Peyer's patch (tissue), 4 donors: ENCODE results near the gene NDUFV3. TPM values are rescaled to one million over a fixed set of nuclear protein-coding genes. Genes with fewer than 3 reads are reported as not detected.
"Not testable (repeated sequence)": the region's sequence is repeated elsewhere in the genome, so short reads cannot be mapped to it uniquely, and the experiment has no call there.

Experiments used
- DNase-seq, 3 donors: peaks; one replicate each; pipeline ENCODE4 v3.0.0-alpha.2; 2017 to 2019
- H3K27ac ChIP-seq, 4 donors: fragments of 200-600 bp; sonication (generic); one replicate each; pipeline ENCODE4 v1.5.1; 2016 to 2019
- H3K27me3 ChIP-seq, 2 donors: fragments of 200-600 bp; sonication (generic); one replicate each; pipeline ENCODE4 v1.5.1; 2019
- H3K36me3 ChIP-seq, 3 donors: fragments of 200-600 bp; sonication (generic); one replicate each; pipeline ENCODE4 v1.5.1; 2016 to 2019
- H3K4me1 ChIP-seq, 4 donors: fragments of 200-600 bp; sonication (generic); one replicate each; pipeline ENCODE4 v1.5.1; 2016 to 2019
- H3K4me3 ChIP-seq, 4 donors: fragments of 200-600 bp; sonication (generic); 1 replicate in 3 of 4; 2 replicates in 1 of 4; pipeline ENCODE4 v1.5.1; 2016 to 2019; ENCODE audit warnings: mild to moderate bottlenecking in 1 of 4
- H3K9me3 ChIP-seq, 4 donors: fragments of 200-600 bp; sonication (generic); one replicate each; pipeline ENCODE4 v1.5.1; 2016 to 2019; ENCODE audit warnings: mild to moderate bottlenecking in 1 of 4
- POLR2A ChIP-seq, 2 donors: fragments of 450-650 bp; IDR thresholded peaks; one replicate each; pipeline ENCODE4 v1.5.1; 2017; ENCODE audit warnings: antibody characterized with exemption in 2 of 2, mild to moderate bottlenecking in 2 of 2, moderate library complexity in 2 of 2
- total RNA-seq, 4 donors: library from RNA; depleted of rRNA; stranded (reverse); fragments of >200 nt; gene quantifications; one replicate each; pipeline ENCODE4 v1.1.0, GENCODE V29; 2016
- TF ChIP-seq, protein P1 (sequence below), 6 experiments: fragments of 450-650 bp in 4 of 6; fragments of 200-600 bp in 2 of 6; sonication (generic) in 1 of 6; IDR thresholded peaks; one replicate each; pipeline ENCODE4 v1.5.1; 2017 to 2019; ENCODE audit warnings: antibody characterized with exemption in 6 of 6, mild to moderate bottlenecking in 3 of 6, moderate library complexity in 1 of 6

The NDUFV3 gene
- total RNA-seq, 4 donors from 2014 or later = 32.9 to 73.4 (median 54.9) TPM

DNA sequence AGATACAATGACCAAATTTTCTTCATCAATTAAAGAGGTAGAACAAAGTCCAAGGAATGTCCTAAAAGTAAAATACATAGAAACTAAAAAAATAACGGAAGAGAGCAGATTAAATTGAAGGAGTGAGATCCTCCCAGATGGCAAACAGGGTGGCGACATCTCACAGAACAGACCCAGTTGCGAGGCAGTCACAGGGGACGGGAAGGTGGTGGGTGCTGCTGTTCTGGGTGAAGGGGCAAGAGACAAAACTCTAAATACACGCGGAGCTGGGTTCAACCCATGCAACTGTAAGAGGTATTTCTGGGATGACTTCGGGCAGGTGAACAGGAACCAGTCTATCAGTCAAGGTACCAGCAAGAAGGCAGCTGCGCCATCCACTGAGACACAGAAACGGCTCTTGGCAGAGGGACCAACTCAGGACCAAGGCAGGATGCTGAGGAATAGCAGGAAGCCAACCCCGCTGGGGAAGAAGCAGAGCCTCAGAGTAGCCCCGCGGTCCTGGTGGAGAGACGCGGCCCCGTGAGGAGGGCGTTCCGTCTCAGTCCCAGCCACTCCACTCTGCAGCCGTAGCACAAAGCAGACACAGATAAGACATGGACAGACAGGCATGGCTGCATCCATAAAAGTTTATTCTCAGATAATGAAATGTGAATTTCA, 45.9 kb upstream of the NDUFV3 start:
- DNase-seq = peak in 2 of 3 donors; percentile 22 to 36
- TF ChIP-seq, protein P1, sequence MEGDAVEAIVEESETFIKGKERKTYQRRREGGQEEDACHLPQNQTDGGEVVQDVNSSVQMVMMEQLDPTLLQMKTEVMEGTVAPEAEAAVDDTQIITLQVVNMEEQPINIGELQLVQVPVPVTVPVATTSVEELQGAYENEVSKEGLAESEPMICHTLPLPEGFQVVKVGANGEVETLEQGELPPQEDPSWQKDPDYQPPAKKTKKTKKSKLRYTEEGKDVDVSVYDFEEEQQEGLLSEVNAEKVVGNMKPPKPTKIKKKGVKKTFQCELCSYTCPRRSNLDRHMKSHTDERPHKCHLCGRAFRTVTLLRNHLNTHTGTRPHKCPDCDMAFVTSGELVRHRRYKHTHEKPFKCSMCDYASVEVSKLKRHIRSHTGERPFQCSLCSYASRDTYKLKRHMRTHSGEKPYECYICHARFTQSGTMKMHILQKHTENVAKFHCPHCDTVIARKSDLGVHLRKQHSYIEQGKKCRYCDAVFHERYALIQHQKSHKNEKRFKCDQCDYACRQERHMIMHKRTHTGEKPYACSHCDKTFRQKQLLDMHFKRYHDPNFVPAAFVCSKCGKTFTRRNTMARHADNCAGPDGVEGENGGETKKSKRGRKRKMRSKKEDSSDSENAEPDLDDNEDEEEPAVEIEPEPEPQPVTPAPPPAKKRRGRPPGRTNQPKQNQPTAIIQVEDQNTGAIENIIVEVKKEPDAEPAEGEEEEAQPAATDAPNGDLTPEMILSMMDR (IDR thresholded peaks at IDR 0.05) = no peak
- no peak for TF ChIP-seq POLR2A (IDR thresholded peaks at IDR 0.05)
- peaks cover 0 to 76% (median 0%) of the 10 kb centered on the region in 3 donors for H3K36me3 ChIP-seq
- H3K27me3 ChIP-seq = no peaks in the 10 kb centered on the region
- H3K4me3 ChIP-seq = no peak overlapping the region
- H3K4me1 ChIP-seq = no peaks in the 10 kb centered on the region
- H3K27ac ChIP-seq = no peak overlapping the region
- no peaks in the 10 kb centered on the region for H3K9me3 ChIP-seq

DNA sequence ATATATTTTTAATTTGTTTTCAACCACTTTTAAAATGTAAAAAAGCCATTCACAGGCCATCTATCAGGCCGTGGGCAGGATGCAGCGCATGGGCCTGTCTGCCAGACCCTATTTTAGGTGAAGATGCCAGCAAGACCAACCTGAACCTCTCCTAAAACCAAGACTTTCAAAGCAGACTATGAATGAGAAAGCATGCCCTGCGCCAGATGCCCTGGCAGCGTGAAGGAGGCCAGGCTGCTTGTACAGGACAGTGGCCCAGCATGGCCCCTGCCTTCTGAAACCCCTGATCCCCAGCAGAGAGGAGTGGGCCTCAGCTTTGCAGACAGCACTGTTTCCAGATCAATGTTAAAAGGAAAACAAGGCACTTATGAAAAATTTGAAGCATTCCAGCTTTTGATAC, 45.4 kb upstream of the NDUFV3 start:
- Histone ChIP-seq H3K27ac (no peak overlapping the region), H3K27me3 (no peaks in the 10 kb centered on the region), H3K4me3 (no peak overlapping the region), H3K4me1 (no peaks in the 10 kb centered on the region), H3K9me3 (no peaks in the 10 kb centered on the region), H3K36me3 (peaks cover 0 to 76% (median 0%) of the 10 kb centered on the region in 3 donors)
- no peak for TF ChIP-seq POLR2A (IDR thresholded peaks at IDR 0.05)
- TF ChIP-seq, protein P1 (IDR thresholded peaks at IDR 0.05) = no peak
- peak in 2 of 3 donors; percentile 4 to 14 for DNase-seq

DNA sequence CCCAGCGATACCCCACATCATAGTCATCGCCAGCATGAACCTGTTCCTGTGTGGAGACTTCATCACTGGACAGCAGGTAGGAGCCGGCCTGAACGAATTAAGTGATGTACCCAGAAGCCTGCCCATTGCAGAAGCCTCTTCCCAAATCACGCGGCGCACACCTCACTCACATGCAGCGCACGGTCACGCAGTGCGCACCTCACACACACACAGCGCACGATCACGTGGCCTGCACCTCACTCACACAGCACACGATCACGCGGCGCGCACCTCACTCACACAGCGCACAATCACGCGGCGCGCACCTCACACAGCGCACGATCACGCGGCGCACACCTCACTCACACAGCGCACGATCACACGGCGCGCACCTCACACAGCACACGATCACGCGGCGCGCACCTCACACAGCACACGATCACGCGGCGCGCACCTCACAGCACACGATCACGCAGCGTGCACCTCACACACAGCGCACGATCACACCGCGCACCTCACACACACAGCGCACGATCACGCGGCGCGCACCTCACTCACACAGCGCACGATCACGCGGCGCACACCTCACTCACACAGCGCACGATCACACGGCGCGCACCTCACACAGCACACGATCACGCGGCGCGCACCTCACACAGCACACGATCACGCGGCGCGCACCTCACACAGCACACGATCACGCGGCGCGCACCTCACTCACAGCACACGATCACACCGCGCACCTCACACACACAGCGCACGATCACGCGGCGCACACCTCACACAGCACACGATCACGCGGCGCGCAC, 44.8 kb upstream of the NDUFV3 start:
- peaks cover 0 to 78% (median 0%) of the 10 kb centered on the region in 3 donors for H3K36me3 ChIP-seq
- not testable (repeated sequence) for H3K27me3 ChIP-seq, H3K9me3 ChIP-seq, H3K4me1 ChIP-seq, H3K4me3 ChIP-seq, H3K27ac ChIP-seq
- peak in 1 of 3 donors; percentile 14 for DNase-seq

DNA sequence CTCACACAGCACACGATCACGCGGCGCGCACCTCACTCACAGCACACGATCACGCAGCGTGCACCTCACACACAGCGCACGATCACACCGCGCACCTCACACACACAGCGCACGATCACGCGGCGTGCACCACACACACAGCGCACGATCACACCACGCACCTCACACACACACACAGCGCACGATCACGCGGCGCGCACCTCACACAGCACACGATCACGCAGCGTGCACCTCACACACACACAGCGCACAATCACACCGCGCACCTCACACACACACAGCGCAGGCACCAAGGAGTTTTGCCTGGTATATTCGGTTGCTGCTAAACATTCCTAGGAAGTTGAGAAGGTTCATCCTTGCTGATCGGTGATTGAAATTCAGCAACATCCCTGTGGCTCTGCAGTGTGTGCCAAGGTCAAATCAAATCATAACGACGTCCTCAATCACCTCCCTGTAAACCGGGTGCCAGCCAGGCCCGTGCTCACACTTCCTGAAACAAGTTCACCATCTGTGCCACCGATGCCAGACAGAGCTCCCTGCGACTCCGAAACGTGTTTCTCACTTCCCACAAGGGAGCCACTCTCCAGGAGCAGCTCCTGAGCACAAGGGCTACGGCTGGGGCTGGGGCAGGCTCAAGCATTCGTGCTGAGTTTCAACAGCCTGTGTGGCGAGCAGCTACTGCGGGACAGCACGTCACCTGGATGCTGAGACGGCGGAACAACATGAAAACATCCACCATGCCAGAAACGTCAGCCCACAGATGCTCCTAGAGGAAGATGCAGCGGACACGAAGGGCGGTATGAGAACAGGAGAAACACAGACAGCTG, 44.0 kb upstream of the NDUFV3 start:
- no peak for TF ChIP-seq POLR2A (IDR thresholded peaks at IDR 0.05)
- TF ChIP-seq, protein P1 (IDR thresholded peaks at IDR 0.05) = no peak
- Histone ChIP-seq H3K27ac (no peak overlapping the region), H3K4me1 (no peaks in the 10 kb centered on the region), H3K4me3 (no peak overlapping the region), H3K36me3 (peaks cover 0 to 86% (median 0%) of the 10 kb centered on the region in 3 donors), H3K9me3 (no peaks in the 10 kb centered on the region), H3K27me3 (no peaks in the 10 kb centered on the region)
- DNase-seq = peak in 1 of 3 donors; percentile 12

DNA sequence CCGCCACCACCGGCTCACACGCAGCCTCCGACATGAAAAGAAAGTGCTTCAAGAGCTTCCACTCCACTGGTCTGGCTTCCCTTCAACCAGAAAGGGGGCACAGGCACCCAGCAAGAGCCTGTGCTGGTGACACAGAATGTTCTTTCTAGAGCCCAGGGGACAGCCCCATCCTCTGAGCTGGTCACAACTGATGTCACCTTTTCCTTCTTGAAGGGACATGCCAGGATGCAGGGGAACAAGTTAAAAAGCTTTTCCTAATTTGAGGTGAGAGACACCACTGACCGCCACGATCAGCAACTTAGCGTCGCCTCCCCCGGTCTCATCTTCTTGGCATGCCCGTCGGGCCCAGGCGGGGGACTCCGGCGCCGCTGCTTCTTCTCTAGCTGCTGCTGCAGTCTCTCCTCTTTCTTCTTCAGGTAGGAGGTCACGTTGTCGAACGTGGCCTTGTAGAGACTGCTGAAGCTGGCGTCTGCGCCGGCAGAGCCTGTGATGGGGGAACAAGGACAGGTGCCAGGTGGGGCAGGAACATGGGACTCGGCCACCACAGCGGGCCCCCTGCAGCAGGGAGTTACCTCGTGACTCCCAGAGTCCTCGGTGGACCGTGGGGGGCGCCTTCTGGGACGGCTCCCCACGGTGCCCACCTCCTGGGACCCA, 43.2 kb upstream of the NDUFV3 start:
- TF ChIP-seq POLR2A (IDR thresholded peaks at IDR 0.05) = no peak
- TF ChIP-seq, protein P1 (IDR thresholded peaks at IDR 0.05) = no peak
- no peak overlapping the region for H3K27ac ChIP-seq
- no peaks in the 10 kb centered on the region for H3K4me1 ChIP-seq
- no peaks in the 10 kb centered on the region for H3K27me3 ChIP-seq
- H3K36me3 ChIP-seq = peaks cover 0 to 86% (median 0%) of the 10 kb centered on the region in 3 donors
- no peaks in the 10 kb centered on the region for H3K9me3 ChIP-seq
- no peak for DNase-seq
- no peak overlapping the region for H3K4me3 ChIP-seq
